Tibial nerve (tissue), 4 donors: Measurements from ENCODE around the gene ARID1B.

Source experiments
- EP300 ChIP-seq, 2 donors: sonication (generic); formaldehyde crosslinking; IDR thresholded peaks; one replicate each; pipeline ENCODE4 v1.6.1; 2017; ENCODE audit warnings: antibody characterized with exemption in 2 of 2, mild to moderate bottlenecking in 1 of 2
- POLR2A ChIP-seq, 2 donors: fragments of 450-650 bp; IDR thresholded peaks; one replicate each; pipeline ENCODE4 v1.6.1; 2017; ENCODE audit warnings: antibody characterized with exemption in 2 of 2, mild to moderate bottlenecking in 2 of 2, moderate library complexity in 2 of 2
- TF ChIP-seq, protein P1 (sequence below), 5 experiments: fragments of 200-600 bp in 3 of 5; fragments of 450-650 bp in 2 of 5; sonication (generic) in 3 of 5; IDR thresholded peaks; one replicate each; pipeline ENCODE4 v1.5.1; 2016 to 2019; ENCODE audit warnings: antibody characterized with exemption in 5 of 5, mild to moderate bottlenecking in 3 of 5, moderate library complexity in 2 of 5

DNA sequence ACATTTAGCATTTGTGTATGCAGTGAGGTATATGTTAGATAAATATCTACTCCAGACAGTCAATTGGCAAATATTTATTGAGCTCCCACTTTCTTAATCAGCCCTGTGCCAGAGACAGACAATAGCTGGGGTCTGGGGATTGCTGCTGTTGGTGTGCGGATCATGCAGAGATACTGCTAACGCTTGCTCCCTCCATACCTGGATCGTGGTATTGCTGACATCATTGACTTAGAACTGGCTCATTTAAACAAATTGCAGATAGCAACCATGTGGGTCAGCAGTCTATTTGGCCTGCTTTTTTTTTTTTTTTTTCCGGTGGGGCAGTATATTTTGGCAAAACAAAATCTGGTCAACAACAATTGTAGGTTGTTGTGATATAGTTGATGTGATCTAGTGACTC lies 9.5 kb downstream of the ARID1B start:
- TF ChIP-seq, protein P1, sequence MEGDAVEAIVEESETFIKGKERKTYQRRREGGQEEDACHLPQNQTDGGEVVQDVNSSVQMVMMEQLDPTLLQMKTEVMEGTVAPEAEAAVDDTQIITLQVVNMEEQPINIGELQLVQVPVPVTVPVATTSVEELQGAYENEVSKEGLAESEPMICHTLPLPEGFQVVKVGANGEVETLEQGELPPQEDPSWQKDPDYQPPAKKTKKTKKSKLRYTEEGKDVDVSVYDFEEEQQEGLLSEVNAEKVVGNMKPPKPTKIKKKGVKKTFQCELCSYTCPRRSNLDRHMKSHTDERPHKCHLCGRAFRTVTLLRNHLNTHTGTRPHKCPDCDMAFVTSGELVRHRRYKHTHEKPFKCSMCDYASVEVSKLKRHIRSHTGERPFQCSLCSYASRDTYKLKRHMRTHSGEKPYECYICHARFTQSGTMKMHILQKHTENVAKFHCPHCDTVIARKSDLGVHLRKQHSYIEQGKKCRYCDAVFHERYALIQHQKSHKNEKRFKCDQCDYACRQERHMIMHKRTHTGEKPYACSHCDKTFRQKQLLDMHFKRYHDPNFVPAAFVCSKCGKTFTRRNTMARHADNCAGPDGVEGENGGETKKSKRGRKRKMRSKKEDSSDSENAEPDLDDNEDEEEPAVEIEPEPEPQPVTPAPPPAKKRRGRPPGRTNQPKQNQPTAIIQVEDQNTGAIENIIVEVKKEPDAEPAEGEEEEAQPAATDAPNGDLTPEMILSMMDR (IDR thresholded peaks at IDR 0.05), result no peak
- TF ChIP-seq POLR2A (IDR thresholded peaks at IDR 0.05), result no peak
- TF ChIP-seq EP300 (IDR thresholded peaks at IDR 0.05), result no peak
